Mesendoderm (in vitro differentiated cells): ENCODE results near the gene ANKLE2.

Source experiments
- DNase-seq: peaks from one replicate; pipeline ENCODE4 v3.0.0; 2013
- H2AK5ac ChIP-seq: 2 replicates; pipeline ENCODE4 v1.6.1; 2013; ENCODE audit warnings: low read length, inconsistent platforms
- H2BK120ac ChIP-seq: 2 replicates; pipeline ENCODE4 v1.6.1; 2013; ENCODE audit warnings: low read depth, mild to moderate bottlenecking, low read length, moderate library complexity, mixed read lengths
- H2BK15ac ChIP-seq: replicated peaks from 2 replicates; pipeline ENCODE4 v1.6.1; 2013; ENCODE audit warnings: low read depth, mild to moderate bottlenecking, moderate library complexity
- H2BK5ac ChIP-seq: 2 replicates; pipeline ENCODE4 v1.6.1; 2013; ENCODE audit warnings: low read length, inconsistent platforms
- H3K18ac ChIP-seq: 2 replicates; pipeline ENCODE4 v1.6.1; 2013; ENCODE audit warnings: mild to moderate bottlenecking, low read length, mixed read lengths
- H3K23ac ChIP-seq: one replicate; pipeline ENCODE4 v1.6.1; 2013; ENCODE audit warnings: low read length
- H3K27ac ChIP-seq: 2 replicates; pipeline ENCODE4 v1.5.1; 2013; ENCODE audit warnings: low read depth, mild to moderate bottlenecking, inconsistent platforms, low read length, moderate library complexity
- H3K27me3 ChIP-seq: 2 replicates; pipeline ENCODE4 v1.6.1; 2013; ENCODE audit warnings: low read length, control low read depth, mild to moderate bottlenecking, inconsistent platforms; ENCODE audit not compliant: insufficient read depth, poor library complexity
- H3K36me3 ChIP-seq: 2 replicates; pipeline ENCODE4 v1.6.1; 2013; ENCODE audit warnings: low read length, inconsistent platforms; ENCODE audit not compliant: control insufficient read depth, insufficient read depth
- H3K4ac ChIP-seq: one replicate; pipeline ENCODE4 v1.6.1; 2013; ENCODE audit warnings: low read depth, mild to moderate bottlenecking, low read length, moderate library complexity
- H3K4me1 ChIP-seq: 2 replicates; pipeline ENCODE4 v1.6.1; 2013; ENCODE audit warnings: low read depth, low read length, inconsistent platforms; ENCODE audit not compliant: control insufficient read depth
- H3K4me2 ChIP-seq: 2 replicates; pipeline ENCODE4 v1.6.1; 2013; ENCODE audit warnings: low read length
- H3K4me3 ChIP-seq: 2 replicates; pipeline ENCODE4 v1.5.1; 2013; ENCODE audit warnings: mild to moderate bottlenecking, low read length
- H3K56ac ChIP-seq: one replicate; pipeline ENCODE4 v1.6.1; 2013; ENCODE audit warnings: low read length
- H3K79me1 ChIP-seq: 2 replicates; pipeline ENCODE4 v1.6.1; 2013; ENCODE audit warnings: low read length, inconsistent platforms
- H3K79me2 ChIP-seq: 2 replicates; pipeline ENCODE4 v1.6.1; 2013; ENCODE audit warnings: mild to moderate bottlenecking, low read length; ENCODE audit not compliant: control insufficient read depth, insufficient read depth
- H3K9ac ChIP-seq: 2 replicates; pipeline ENCODE4 v1.6.1; 2013; ENCODE audit warnings: low read length, inconsistent platforms
- H4K5ac ChIP-seq: one replicate; pipeline ENCODE4 v1.6.1; 2013; ENCODE audit warnings: low read length
- H4K8ac ChIP-seq: one replicate; pipeline ENCODE4 v1.6.1; 2013; ENCODE audit warnings: low read depth, mild to moderate bottlenecking, control low read depth, low read length, moderate library complexity
- WGBS: extraction: QIAGEN DNeasy Blood & Tissue Kit; methylation state at CpG from one replicate; pipeline ENCODE4 v1.1.7; 2013; ENCODE audit warnings: low lambda C conversion rate, missing lambda C conversion rate; ENCODE audit not compliant: insufficient coverage; ENCODE audit errors: extremely low coverage; 5-methylcytosine and 5-hydroxymethylcytosine counted together

Gene ANKLE2

GRCh38 chr12:132740652-132741051, 21.0 kb downstream of the ANKLE2 start:
- no peak overlapping the region for H2BK120ac ChIP-seq
- H3K27me3 ChIP-seq = no peaks in the 10 kb centered on the region
- DNase-seq = no peak
- H3K36me3 ChIP-seq = peaks cover 42% of the 10 kb centered on the region
- H2AK5ac ChIP-seq = no peak overlapping the region
- no peak overlapping the region for H3K56ac ChIP-seq
- H4K8ac ChIP-seq = no peak overlapping the region
- no peak overlapping the region for H3K9ac ChIP-seq
- H3K18ac ChIP-seq = no peak overlapping the region
- H3K27ac ChIP-seq = no peak overlapping the region
- H3K23ac ChIP-seq = no peak overlapping the region
- no peak overlapping the region for H3K4me2 ChIP-seq
- H2BK5ac ChIP-seq = no peak overlapping the region
- H3K4me1 ChIP-seq = no peaks in the 10 kb centered on the region
- no CpG with 5 or more reads among the region's 11 CpGs for WGBS
- H3K4me3 ChIP-seq = no peak overlapping the region
- no peak overlapping the region for H3K4ac ChIP-seq
- H3K79me1 ChIP-seq = peaks cover 26% of the 10 kb centered on the region
- peaks cover 19% of the 10 kb centered on the region for H3K79me2 ChIP-seq
- no peak overlapping the region for H2BK15ac ChIP-seq
- H4K5ac ChIP-seq = no peak overlapping the region

- no peak overlapping the region for H4K5ac ChIP-seq
- H3K36me3 ChIP-seq = peaks cover 41% of the 10 kb centered on the region
- H2BK5ac ChIP-seq = no peak overlapping the region
- DNase-seq = no peak
- H3K23ac ChIP-seq = no peak overlapping the region
- H3K56ac ChIP-seq = no peak overlapping the region
- no peak overlapping the region for H3K4ac ChIP-seq
- H3K4me2 ChIP-seq = no peak overlapping the region
- H2BK120ac ChIP-seq = no peak overlapping the region
- no peak overlapping the region for H2BK15ac ChIP-seq
- H3K18ac ChIP-seq = no peak overlapping the region
- peaks cover 22% of the 10 kb centered on the region for H3K79me1 ChIP-seq
- no peaks in the 10 kb centered on the region for H3K4me1 ChIP-seq
- no peak overlapping the region for H2AK5ac ChIP-seq
- no peak overlapping the region for H3K4me3 ChIP-seq
- peaks cover 18% of the 10 kb centered on the region for H3K79me2 ChIP-seq
- H4K8ac ChIP-seq = no peak overlapping the region
- no peak overlapping the region for H3K27ac ChIP-seq
- no peak overlapping the region for H3K9ac ChIP-seq
- no CpG with 5 or more reads among the region's 6 CpGs for WGBS
- H3K27me3 ChIP-seq = no peaks in the 10 kb centered on the region
These were observed 21.4 kb downstream of the ANKLE2 start for GRCh38 chr12:132740313-132740646.

- no peak overlapping the region for H2BK120ac ChIP-seq
- H3K56ac ChIP-seq = no peak overlapping the region
- H3K23ac ChIP-seq = no peak overlapping the region
- H3K9ac ChIP-seq = no peak overlapping the region
- no peak overlapping the region for H3K4ac ChIP-seq
- H3K4me1 ChIP-seq = no peaks in the 10 kb centered on the region
- H3K27ac ChIP-seq = no peak overlapping the region
- no peak overlapping the region for H2AK5ac ChIP-seq
- no peak overlapping the region for H4K5ac ChIP-seq
- WGBS = no CpG with 5 or more reads among the region's 19 CpGs
- H3K4me2 ChIP-seq = no peak overlapping the region
- no peak overlapping the region for H2BK5ac ChIP-seq
- no peak for DNase-seq
- H3K4me3 ChIP-seq = no peak overlapping the region
- peaks cover 19% of the 10 kb centered on the region for H3K79me1 ChIP-seq
- H4K8ac ChIP-seq = no peak overlapping the region
- H3K18ac ChIP-seq = no peak overlapping the region
- H2BK15ac ChIP-seq = no peak overlapping the region
- no peaks in the 10 kb centered on the region for H3K27me3 ChIP-seq
- peaks cover 40% of the 10 kb centered on the region for H3K36me3 ChIP-seq
- peaks cover 15% of the 10 kb centered on the region for H3K79me2 ChIP-seq
These were observed 21.9 kb downstream of the ANKLE2 start for GRCh38 chr12:132739600-132740312.

- no CpG with 5 or more reads among the region's 15 CpGs for WGBS
- H3K79me1 ChIP-seq = peaks cover 5% of the 10 kb centered on the region
- no peak overlapping the region for H3K23ac ChIP-seq
- no peak overlapping the region for H3K27ac ChIP-seq
- H3K4me1 ChIP-seq = no peaks in the 10 kb centered on the region
- H2BK15ac ChIP-seq = no peak overlapping the region
- no peak overlapping the region for H2BK5ac ChIP-seq
- no peak overlapping the region for H3K4me2 ChIP-seq
- no peak overlapping the region for H3K9ac ChIP-seq
- H2AK5ac ChIP-seq = no peak overlapping the region
- H3K18ac ChIP-seq = no peak overlapping the region
- no peaks in the 10 kb centered on the region for H3K79me2 ChIP-seq
- H3K27me3 ChIP-seq = no peaks in the 10 kb centered on the region
- no peak overlapping the region for H3K56ac ChIP-seq
- DNase-seq = no peak
- no peak overlapping the region for H3K4me3 ChIP-seq
- H2BK120ac ChIP-seq = no peak overlapping the region
- H4K5ac ChIP-seq = no peak overlapping the region
- no peak overlapping the region for H3K4ac ChIP-seq
- no peak overlapping the region for H4K8ac ChIP-seq
- peaks cover 33% of the 10 kb centered on the region for H3K36me3 ChIP-seq
These were observed 24.7 kb downstream of the ANKLE2 start for GRCh38 chr12:132736913-132737312.

- Histone ChIP-seq H3K18ac (no peak overlapping the region), H3K79me2 (no peaks in the 10 kb centered on the region), H3K4me1 (no peaks in the 10 kb centered on the region), H4K5ac (no peak overlapping the region), H3K9ac (no peak overlapping the region), H3K4me2 (no peak overlapping the region), H3K56ac (no peak overlapping the region), H3K23ac (no peak overlapping the region), H4K8ac (no peak overlapping the region), H2AK5ac (no peak overlapping the region), H3K27me3 (no peaks in the 10 kb centered on the region), H3K4ac (no peak overlapping the region), H2BK120ac (no peak overlapping the region), H3K36me3 (peaks cover 34% of the 10 kb centered on the region), H2BK15ac (no peak overlapping the region), H3K79me1 (peaks cover 3% of the 10 kb centered on the region), H2BK5ac (no peak overlapping the region), H3K4me3 (no peak overlapping the region), H3K27ac (no peak overlapping the region)
- DNase-seq = no peak
- WGBS = no CpG with 5 or more reads among the region's 12 CpGs
These were observed 25.3 kb downstream of the ANKLE2 start for GRCh38 chr12:132736378-132736777.

- no peak overlapping the region for H3K23ac ChIP-seq
These were observed 26.1 kb downstream of the ANKLE2 start for GRCh38 chr12:132735496-132735895.

More at GRCh38 chr12:132735496-132735895, 26.1 kb downstream of the ANKLE2 start:
- Histone ChIP-seq H3K27me3 (no peaks in the 10 kb centered on the region), H3K18ac (no peak overlapping the region), H3K9ac (no peak overlapping the region), H3K79me1 (peaks cover 3% of the 10 kb centered on the region), H4K5ac (no peak overlapping the region), H3K4ac (no peak overlapping the region), H2BK5ac (no peak overlapping the region), H2AK5ac (no peak overlapping the region), H3K36me3 (peaks cover 36% of the 10 kb centered on the region), H2BK15ac (no peak overlapping the region), H3K4me1 (no peaks in the 10 kb centered on the region), H3K4me2 (no peak overlapping the region), H3K56ac (no peak overlapping the region), H3K79me2 (no peaks in the 10 kb centered on the region), H3K4me3 (no peak overlapping the region), H3K27ac (no peak overlapping the region), H2BK120ac (no peak overlapping the region), H4K8ac (no peak overlapping the region)
- WGBS = no CpG with 5 or more reads among the region's 20 CpGs
- DNase-seq = no peak
